ENCODE measurements around the gene GRIK3.
"Not testable (repeated sequence)": the region's sequence is repeated elsewhere in the genome, so short reads cannot be mapped to it uniquely, and the experiment has no call there.

GRIK3 gene

GRCh38 chr1:36768486-36769178, 265.7 kb downstream of the GRIK3 start:
- Mint-ChIP-seq H3K4me3 (no peak overlapping the region), H3K27me3 (peaks cover 8% of the 10 kb centered on the region), H3K4me1 (no peaks in the 10 kb centered on the region), H3K9me3 (no peaks in the 10 kb centered on the region), H3K36me3 (no peaks in the 10 kb centered on the region), H3K27ac (no peak overlapping the region)
- no peak for DNase-seq (ENCODE audit: low spot score in 2 of 2)
- ATAC-seq (ENCODE audit: low read depth): no peak

DNA sequence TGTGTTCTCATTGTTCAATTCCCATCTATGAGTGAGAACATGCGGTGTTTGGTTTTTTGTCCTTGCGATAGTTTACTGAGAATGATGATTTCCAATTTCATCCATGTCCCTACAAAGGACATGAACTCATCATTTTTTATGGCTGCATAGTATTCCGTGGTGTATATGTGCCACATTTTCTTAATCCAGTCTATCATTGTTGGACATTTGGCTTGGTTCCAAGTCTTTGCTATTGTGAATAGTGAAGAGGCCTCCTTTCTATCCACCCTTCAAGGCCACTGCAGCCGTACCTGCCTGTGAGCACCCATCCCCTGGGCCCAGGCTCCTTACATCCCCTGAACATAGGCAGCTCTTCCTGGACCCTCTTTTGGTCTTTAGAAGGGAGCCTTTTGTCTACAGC, 266.9 kb downstream of the GRIK3 start:
- not testable (repeated sequence) for ATAC-seq (ENCODE audit: low read depth); DNase-seq (ENCODE audit: low spot score in 2 of 2); H3K4me1 Mint-ChIP-seq; H3K4me3 Mint-ChIP-seq; H3K36me3 Mint-ChIP-seq; H3K27ac Mint-ChIP-seq; H3K9me3 Mint-ChIP-seq; H3K27me3 Mint-ChIP-seq

- Mint-ChIP-seq H3K4me3 (no peak overlapping the region), H3K27me3 (peaks cover 8% of the 10 kb centered on the region), H3K36me3 (no peaks in the 10 kb centered on the region), H3K4me1 (no peaks in the 10 kb centered on the region), H3K9me3 (no peaks in the 10 kb centered on the region), H3K27ac (no peak overlapping the region)
- ATAC-seq (ENCODE audit: low read depth) (no peak), DNase-seq (ENCODE audit: low spot score in 2 of 2) (no peak)
Observed at GRCh38 chr1:36766481-36766880, 267.8 kb downstream of the GRIK3 start.

- H3K36me3 Mint-ChIP-seq: no peaks in the 10 kb centered on the region
- ATAC-seq (ENCODE audit: low read depth) (no peak), DNase-seq (ENCODE audit: low spot score in 2 of 2) (no peak)
- peaks cover 7% of the 10 kb centered on the region for H3K27me3 Mint-ChIP-seq
- no peak overlapping the region for H3K27ac Mint-ChIP-seq
- no peak overlapping the region for H3K4me3 Mint-ChIP-seq
- H3K4me1 Mint-ChIP-seq: no peaks in the 10 kb centered on the region
- no peaks in the 10 kb centered on the region for H3K9me3 Mint-ChIP-seq
Observed at GRCh38 chr1:36765785-36766300, 268.5 kb downstream of the GRIK3 start.

DNA sequence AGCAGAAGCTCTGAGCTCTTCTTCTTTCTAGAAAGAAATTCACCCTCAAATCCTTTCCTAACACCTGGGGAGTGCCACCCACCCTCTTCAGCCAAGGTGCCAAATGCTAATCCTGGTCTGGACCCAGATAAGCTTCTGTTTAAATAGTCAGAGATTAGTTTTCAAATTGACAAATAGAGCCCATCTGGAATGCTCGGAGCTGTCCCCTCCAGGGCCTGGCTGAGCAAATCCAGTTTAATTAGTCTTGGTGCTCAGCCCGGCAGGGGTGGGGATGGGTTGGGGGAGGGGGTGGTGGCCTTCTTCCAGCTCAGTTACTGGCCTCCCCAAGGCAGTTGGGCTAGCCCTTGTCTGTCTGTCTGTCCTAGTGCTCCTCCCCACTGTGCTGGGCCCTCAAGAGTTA, 269.5 kb downstream of the GRIK3 start:
- ATAC-seq (ENCODE audit: low read depth): no peak
- Mint-ChIP-seq H3K4me1 (no peaks in the 10 kb centered on the region), H3K27ac (no peak overlapping the region), H3K9me3 (no peaks in the 10 kb centered on the region), H3K27me3 (peaks cover 8% of the 10 kb centered on the region), H3K4me3 (no peak overlapping the region), H3K36me3 (no peaks in the 10 kb centered on the region)
- DNase-seq (ENCODE audit: low spot score in 2 of 2): no peak

GRCh38 chr1:36763771-36764170, 270.5 kb downstream of the GRIK3 start:
- no peak overlapping the region for H3K27ac Mint-ChIP-seq
- H3K9me3 Mint-ChIP-seq: no peaks in the 10 kb centered on the region
- DNase-seq (ENCODE audit: low spot score in 2 of 2): no peak
- no peaks in the 10 kb centered on the region for H3K36me3 Mint-ChIP-seq
- H3K4me1 Mint-ChIP-seq: no peaks in the 10 kb centered on the region
- peaks cover 2% of the 10 kb centered on the region for H3K27me3 Mint-ChIP-seq
- ATAC-seq (ENCODE audit: low read depth): no peak
- H3K4me3 Mint-ChIP-seq: no peak overlapping the region

GRCh38 chr1:36762174-36762573, 272.1 kb downstream of the GRIK3 start:
- ATAC-seq (ENCODE audit: low read depth) (no peak), DNase-seq (ENCODE audit: low spot score in 2 of 2) (no peak)
- Mint-ChIP-seq H3K4me1 (no peaks in the 10 kb centered on the region), H3K4me3 (no peak overlapping the region), H3K27me3 (peaks cover 2% of the 10 kb centered on the region), H3K36me3 (no peaks in the 10 kb centered on the region), H3K27ac (no peak overlapping the region), H3K9me3 (no peaks in the 10 kb centered on the region)

GRCh38 chr1:36761113-36761512, 273.2 kb downstream of the GRIK3 start:
- Mint-ChIP-seq H3K9me3 (no peaks in the 10 kb centered on the region), H3K4me1 (no peaks in the 10 kb centered on the region), H3K27ac (no peak overlapping the region), H3K36me3 (no peaks in the 10 kb centered on the region), H3K4me3 (no peak overlapping the region), H3K27me3 (peaks cover 4% of the 10 kb centered on the region)
- DNase-seq (ENCODE audit: low spot score in 2 of 2) (no peak), ATAC-seq (ENCODE audit: low read depth) (no peak)

GRCh38 chr1:36760081-36760480, 274.2 kb downstream of the GRIK3 start:
- no peak for DNase-seq (ENCODE audit: low spot score in 2 of 2)
- Mint-ChIP-seq H3K9me3 (no peaks in the 10 kb centered on the region), H3K4me3 (no peak overlapping the region), H3K27ac (no peak overlapping the region), H3K27me3 (peaks cover 7% of the 10 kb centered on the region), H3K36me3 (no peaks in the 10 kb centered on the region), H3K4me1 (no peaks in the 10 kb centered on the region)
- ATAC-seq (ENCODE audit: low read depth): no peak

- no peak overlapping the region for H3K4me3 Mint-ChIP-seq
- no peaks in the 10 kb centered on the region for H3K4me1 Mint-ChIP-seq
- no peak for DNase-seq (ENCODE audit: low spot score in 2 of 2)
- ATAC-seq (ENCODE audit: low read depth): no peak
- H3K27ac Mint-ChIP-seq: no peak overlapping the region
- no peaks in the 10 kb centered on the region for H3K36me3 Mint-ChIP-seq
- H3K9me3 Mint-ChIP-seq: no peaks in the 10 kb centered on the region
- peaks cover 11% of the 10 kb centered on the region for H3K27me3 Mint-ChIP-seq
Observed at GRCh38 chr1:36759355-36759754, 275.0 kb downstream of the GRIK3 start.

DNA sequence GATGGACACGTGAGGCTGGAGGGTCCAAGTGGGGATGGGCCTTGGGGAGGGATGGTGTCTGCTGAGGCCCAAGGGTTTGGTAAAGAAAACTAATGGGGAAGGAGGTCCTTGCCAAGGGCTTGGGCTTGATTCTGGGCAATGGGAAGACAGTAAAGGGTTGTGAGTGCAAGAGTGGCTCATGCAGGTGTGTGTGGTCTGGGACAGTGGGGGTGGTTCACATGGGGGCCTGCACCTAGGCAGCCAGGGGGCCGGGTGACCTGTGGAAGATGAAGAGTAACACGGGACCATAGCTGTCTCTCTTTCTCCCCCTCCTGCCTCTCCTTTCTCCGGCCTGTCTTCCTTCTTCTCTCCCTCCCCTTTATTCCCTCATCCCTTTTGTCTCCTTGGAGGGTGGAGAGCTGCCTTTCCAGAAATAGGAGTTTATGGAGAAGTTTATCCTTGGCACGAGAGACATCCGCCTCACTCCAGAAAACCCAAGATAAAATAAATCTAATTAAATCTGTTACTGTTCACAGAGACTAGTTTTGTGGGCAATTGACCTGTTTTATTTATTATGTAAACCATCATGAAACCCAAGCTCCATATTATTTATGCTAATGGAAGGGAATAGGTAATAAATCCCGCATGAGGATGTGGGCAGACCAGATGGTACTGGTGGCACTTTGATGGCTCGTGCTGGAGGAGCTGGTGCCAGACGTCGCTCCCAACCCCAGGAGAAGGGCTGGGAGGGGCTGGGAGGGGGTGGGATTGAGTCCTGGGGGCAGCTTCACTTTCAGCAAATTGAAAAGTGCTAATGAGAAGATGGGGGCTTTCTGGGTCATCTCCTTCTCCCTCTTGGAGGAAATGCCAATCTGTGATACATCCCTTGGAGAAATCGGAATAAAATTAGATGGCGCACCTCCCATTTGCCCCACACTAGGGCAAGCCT, 278.7 kb downstream of the GRIK3 start:
- ATAC-seq (ENCODE audit: low read depth) (no peak), DNase-seq (ENCODE audit: low spot score in 2 of 2) (no peak)
- no peak overlapping the region for H3K4me3 Mint-ChIP-seq
- no peak overlapping the region for H3K27ac Mint-ChIP-seq
- no peaks in the 10 kb centered on the region for H3K9me3 Mint-ChIP-seq
- H3K4me1 Mint-ChIP-seq: no peaks in the 10 kb centered on the region
- peaks cover 18% of the 10 kb centered on the region for H3K27me3 Mint-ChIP-seq
- no peaks in the 10 kb centered on the region for H3K36me3 Mint-ChIP-seq

- no peak for DNase-seq (ENCODE audit: low spot score in 2 of 2)
- H3K4me1 Mint-ChIP-seq: no peaks in the 10 kb centered on the region
- H3K9me3 Mint-ChIP-seq: no peaks in the 10 kb centered on the region
- no peak overlapping the region for H3K4me3 Mint-ChIP-seq
- no peak overlapping the region for H3K27ac Mint-ChIP-seq
- H3K36me3 Mint-ChIP-seq: no peaks in the 10 kb centered on the region
- H3K27me3 Mint-ChIP-seq: peaks cover 15% of the 10 kb centered on the region
- no peak for ATAC-seq (ENCODE audit: low read depth)
Observed at GRCh38 chr1:36754366-36754765, 279.9 kb downstream of the GRIK3 start.

GRCh38 chr1:36753451-36753850, 280.9 kb downstream of the GRIK3 start:
- DNase-seq (ENCODE audit: low spot score in 2 of 2) (no peak), ATAC-seq (ENCODE audit: low read depth) (no peak)
- Mint-ChIP-seq H3K27me3 (peaks cover 15% of the 10 kb centered on the region), H3K4me3 (no peak overlapping the region), H3K27ac (no peak overlapping the region), H3K9me3 (no peaks in the 10 kb centered on the region), H3K36me3 (no peaks in the 10 kb centered on the region), H3K4me1 (no peaks in the 10 kb centered on the region)

DNA sequence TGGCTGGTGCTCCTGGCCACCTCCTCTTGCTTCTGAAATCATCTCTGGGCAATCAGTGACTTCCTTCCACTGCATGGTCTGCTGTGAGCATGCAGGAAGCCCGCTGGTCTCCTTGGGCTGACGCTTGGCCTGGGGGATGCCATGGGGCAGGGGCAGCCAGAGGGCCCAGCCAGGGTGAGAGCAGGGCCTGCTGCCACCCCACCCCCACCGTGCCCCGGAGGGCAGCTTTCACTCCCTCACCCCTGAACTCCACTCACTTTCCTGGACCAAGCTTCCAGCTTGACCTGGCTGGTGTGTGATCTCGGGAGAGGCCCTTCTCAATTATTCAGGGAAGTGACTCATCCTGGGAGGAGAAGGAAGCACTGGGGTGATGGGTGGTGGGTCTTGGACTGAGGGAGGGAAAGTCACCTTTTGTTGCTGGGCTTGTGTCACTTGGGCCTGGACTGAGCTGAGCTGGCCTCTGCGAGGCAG, 281.4 kb downstream of the GRIK3 start:
- no peak overlapping the region for H3K27ac Mint-ChIP-seq
- no peaks in the 10 kb centered on the region for H3K4me1 Mint-ChIP-seq
- no peak for ATAC-seq (ENCODE audit: low read depth)
- no peaks in the 10 kb centered on the region for H3K36me3 Mint-ChIP-seq
- H3K4me3 Mint-ChIP-seq: no peak overlapping the region
- H3K27me3 Mint-ChIP-seq: peaks cover 15% of the 10 kb centered on the region
- no peak for DNase-seq (ENCODE audit: low spot score in 2 of 2)
- H3K9me3 Mint-ChIP-seq: no peaks in the 10 kb centered on the region
